CD14-positive monocyte (primary cell): Measurements from ENCODE around the gene CENPP. TPM values are rescaled to one million over a fixed set of nuclear protein-coding genes. Genes with fewer than 3 reads are reported as not detected.

ENCODE experiments used
- DNase-seq, 3 donors: peaks; one replicate each; pipeline ENCODE4 v3.0.0-alpha.2; 2011 to 2022
- H2AFZ ChIP-seq: 2 replicates; pipeline ENCODE4 v1.6.0; 2012; ENCODE audit warnings: mild to moderate bottlenecking, low read depth, low read length, inconsistent platforms; ENCODE audit not compliant: insufficient read depth, poor library complexity, severe bottlenecking
- H3K27ac ChIP-seq, 2 donors: 1 replicate in 1 of 2; 2 replicates in 1 of 2; pipeline ENCODE4 v1.5.1; 2012 to 2013; ENCODE audit warnings: low read length in 2 of 2, control low read depth in 1 of 2, inconsistent platforms in 1 of 2, low read depth in 1 of 2, mild to moderate bottlenecking in 1 of 2
- H3K27me3 ChIP-seq, 2 donors: one replicate each; pipeline versions ENCODE4 v1.6.0 to v1.6.1; 2011 to 2013; ENCODE audit warnings: low read length in 2 of 2; ENCODE audit not compliant: control insufficient read depth in 2 of 2, insufficient read depth in 2 of 2
- H3K36me3 ChIP-seq, 2 donors: replicated peaks in 1 of 2; 1 replicate in 1 of 2; 2 replicates in 1 of 2; pipeline versions ENCODE4 v1.5.1 to v1.6.1; 2012 to 2013; ENCODE audit warnings: low read length in 2 of 2, control low read depth in 1 of 2, inconsistent platforms in 1 of 2, mild to moderate bottlenecking in 1 of 2; ENCODE audit not compliant: insufficient read depth in 2 of 2, control insufficient read depth in 1 of 2
- H3K4me1 ChIP-seq, 2 donors: 1 replicate in 1 of 2; 2 replicates in 1 of 2; pipeline versions ENCODE4 v1.5.1 to v1.6.1; 2012 to 2013; ENCODE audit warnings: low read length in 2 of 2, control low read depth in 1 of 2, inconsistent platforms in 1 of 2, mild to moderate bottlenecking in 1 of 2, moderate library complexity in 1 of 2; ENCODE audit not compliant: insufficient read depth in 2 of 2, control insufficient read depth in 1 of 2
- H3K4me2 ChIP-seq: replicated peaks from 2 replicates; pipeline ENCODE3; 2012; ENCODE audit warnings: low read length, moderate library complexity, mild to moderate bottlenecking; ENCODE audit not compliant: poor library complexity, severe bottlenecking; ENCODE audit errors: extremely low read depth
- H3K4me3 ChIP-seq, 3 experiments: fragments of 200-600 bp in 1 of 3; sonication (generic) in 1 of 3; replicated peaks in 1 of 3; 1 replicate in 2 of 3; 2 replicates in 1 of 3; pipeline ENCODE4 v1.5.1; 2011 to 2013; ENCODE audit warnings: low read length in 3 of 3, mild to moderate bottlenecking in 3 of 3, control low read depth in 2 of 3, low read depth in 2 of 3, inconsistent platforms in 1 of 3, moderate library complexity in 1 of 3
- H3K79me2 ChIP-seq: 2 replicates; pipeline ENCODE4 v1.6.0; 2012; ENCODE audit warnings: mild to moderate bottlenecking, control low read depth, inconsistent platforms, low read length, moderate library complexity; ENCODE audit not compliant: insufficient read depth
- H3K9ac ChIP-seq: 2 replicates; pipeline ENCODE4 v1.6.0; 2017; ENCODE audit warnings: low read length, mild to moderate bottlenecking; ENCODE audit not compliant: insufficient read depth, poor library complexity, severe bottlenecking
- H3K9me3 ChIP-seq, 2 donors: replicated peaks in 1 of 2; 1 replicate in 1 of 2; 2 replicates in 1 of 2; pipeline versions ENCODE4 v1.5.1 to v1.6.1; 2012 to 2013; ENCODE audit warnings: low read length in 2 of 2, control low read depth in 1 of 2; ENCODE audit not compliant: control insufficient read depth in 1 of 2, insufficient read depth in 1 of 2
- H4K20me1 ChIP-seq: 2 replicates; pipeline ENCODE4 v1.6.0; 2012; ENCODE audit warnings: mild to moderate bottlenecking, low read length, control low read depth, moderate library complexity; ENCODE audit not compliant: insufficient read depth
- H3K27ac Mint-ChIP-seq, 7 donors: one replicate each; pipeline ENCODE4 v1.8.0; 2020; ENCODE audit warnings: mild to moderate bottlenecking in 7 of 7, mixed read lengths in 7 of 7, moderate library complexity in 6 of 7, inconsistent platforms in 2 of 7
- H3K27me3 Mint-ChIP-seq, 3 donors: one replicate each; pipeline ENCODE4 v1.8.0; 2021 to 2022; ENCODE audit warnings: low read depth in 3 of 3, mild to moderate bottlenecking in 3 of 3, mixed read lengths in 3 of 3, moderate library complexity in 3 of 3, inconsistent platforms in 1 of 3
- H3K36me3 Mint-ChIP-seq, 2 donors: one replicate each; pipeline ENCODE4 v1.8.0; 2020; ENCODE audit warnings: mixed read lengths in 2 of 2, inconsistent platforms in 1 of 2, mild to moderate bottlenecking in 1 of 2
- H3K4me1 Mint-ChIP-seq: one replicate; pipeline ENCODE4 v1.8.0; 2020; ENCODE audit warnings: mild to moderate bottlenecking, mixed read lengths
- H3K4me3 Mint-ChIP-seq, 2 donors: one replicate each; pipeline ENCODE4 v1.8.0; 2020; ENCODE audit warnings: mild to moderate bottlenecking in 2 of 2, mixed read lengths in 2 of 2, moderate library complexity in 1 of 2
- H3K9me3 Mint-ChIP-seq, 7 donors: one replicate each; pipeline ENCODE4 v1.8.0; 2020 to 2022; ENCODE audit warnings: mixed read lengths in 7 of 7, mild to moderate bottlenecking in 6 of 7, moderate library complexity in 6 of 7, inconsistent platforms in 2 of 7
- WGBS: methylation state at CpG from one replicate; pipeline ENCODE4 v1.1.5; 2013; ENCODE audit warnings: missing lambda C conversion rate; ENCODE audit not compliant: insufficient coverage; 5-methylcytosine and 5-hydroxymethylcytosine counted together
- intact Hi-C, 2 donors: fragments of 100-400 bp; cut with micrococcal nuclease; formaldehyde crosslinking; loops; one replicate each; pipeline versions ENCODE4 v1.15.0 to v1.15.1; 2023
- polyA plus RNA-seq, 3 donors: library from polyadenylated mRNA; depleted of rRNA in 1 of 3; unstranded in 2 of 3; stranded (reverse) in 1 of 3; fragments of 300-500 nt in 2 of 3; fragments of >200 nt in 1 of 3; fragmentation: Illumina TruSeq in 2 of 3; gene quantifications; 1 replicate in 2 of 3; 2 replicates in 1 of 3; pipeline ENCODE4 v1.2.3, GENCODE V29; 2012 to 2021
- TF ChIP-seq, protein P1 (sequence below): fragments of 200-600 bp; IDR thresholded peaks from one replicate; pipeline ENCODE4 v1.8.0; 2022; ENCODE audit warnings: antibody characterized with exemption, mild to moderate bottlenecking

CENPP gene
- polyA plus RNA-seq, 3 donors: 0.50 to 1.1 (median 1.1) TPM

DNA sequence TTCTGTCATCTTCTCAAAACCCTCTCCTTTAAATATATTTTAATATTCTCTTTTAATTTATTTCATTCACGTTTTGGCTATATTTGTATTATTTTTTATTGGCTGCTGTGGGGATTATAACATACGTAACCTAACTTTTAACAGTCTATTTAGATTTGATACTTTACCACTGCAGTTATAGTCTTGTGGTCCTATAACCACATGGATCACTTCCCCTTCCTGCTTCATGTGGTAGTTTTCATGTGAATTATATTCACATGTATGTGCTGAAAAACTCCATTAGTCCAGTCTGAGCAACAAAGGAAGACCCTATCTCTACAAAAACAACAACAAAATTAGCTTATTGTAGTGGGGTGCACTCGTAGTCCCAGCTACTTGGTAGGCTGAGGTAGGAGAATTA lies 34.3 kb downstream of the CENPP start:
- H3K4me1 ChIP-seq: peaks cover 4 to 6% of the 10 kb centered on the region in 2 donors
- H3K9ac ChIP-seq: no peak overlapping the region
- Mint-ChIP-seq H3K27me3 (no peaks in the 10 kb centered on the region), H3K4me3 (no peak overlapping the region), H3K36me3 (peaks cover 9 to 26% of the 10 kb centered on the region in 2 donors), H3K4me1 (peaks cover 9% of the 10 kb centered on the region), H3K27ac (peak overlapping the region in 3 of 7 donors; percentile 11 to 19 (median 12)), H3K9me3 (peaks cover 5 to 22% (median 18%) of the 10 kb centered on the region in 7 donors)
- DNase-seq: no peak
- peak overlapping the region; percentile 61 for H2AFZ ChIP-seq
- intact Hi-C loops: no loop called here
- H3K9me3 ChIP-seq: peaks cover 4 to 5% of the 10 kb centered on the region in 2 donors
- H3K4me2 ChIP-seq: no peak overlapping the region
- no peaks in the 10 kb centered on the region for H3K79me2 ChIP-seq
- H3K4me3 ChIP-seq: no peak overlapping the region
- WGBS: no CpG with 5 or more reads among the region's 3 CpGs
- H3K36me3 ChIP-seq: peaks cover 0 to 5% of the 10 kb centered on the region in 2 donors
- TF ChIP-seq, protein P1, sequence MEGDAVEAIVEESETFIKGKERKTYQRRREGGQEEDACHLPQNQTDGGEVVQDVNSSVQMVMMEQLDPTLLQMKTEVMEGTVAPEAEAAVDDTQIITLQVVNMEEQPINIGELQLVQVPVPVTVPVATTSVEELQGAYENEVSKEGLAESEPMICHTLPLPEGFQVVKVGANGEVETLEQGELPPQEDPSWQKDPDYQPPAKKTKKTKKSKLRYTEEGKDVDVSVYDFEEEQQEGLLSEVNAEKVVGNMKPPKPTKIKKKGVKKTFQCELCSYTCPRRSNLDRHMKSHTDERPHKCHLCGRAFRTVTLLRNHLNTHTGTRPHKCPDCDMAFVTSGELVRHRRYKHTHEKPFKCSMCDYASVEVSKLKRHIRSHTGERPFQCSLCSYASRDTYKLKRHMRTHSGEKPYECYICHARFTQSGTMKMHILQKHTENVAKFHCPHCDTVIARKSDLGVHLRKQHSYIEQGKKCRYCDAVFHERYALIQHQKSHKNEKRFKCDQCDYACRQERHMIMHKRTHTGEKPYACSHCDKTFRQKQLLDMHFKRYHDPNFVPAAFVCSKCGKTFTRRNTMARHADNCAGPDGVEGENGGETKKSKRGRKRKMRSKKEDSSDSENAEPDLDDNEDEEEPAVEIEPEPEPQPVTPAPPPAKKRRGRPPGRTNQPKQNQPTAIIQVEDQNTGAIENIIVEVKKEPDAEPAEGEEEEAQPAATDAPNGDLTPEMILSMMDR: no peak
- no peak overlapping the region for H3K27ac ChIP-seq
- H4K20me1 ChIP-seq: no peaks in the 10 kb centered on the region
- no peaks in the 10 kb centered on the region for H3K27me3 ChIP-seq

DNA sequence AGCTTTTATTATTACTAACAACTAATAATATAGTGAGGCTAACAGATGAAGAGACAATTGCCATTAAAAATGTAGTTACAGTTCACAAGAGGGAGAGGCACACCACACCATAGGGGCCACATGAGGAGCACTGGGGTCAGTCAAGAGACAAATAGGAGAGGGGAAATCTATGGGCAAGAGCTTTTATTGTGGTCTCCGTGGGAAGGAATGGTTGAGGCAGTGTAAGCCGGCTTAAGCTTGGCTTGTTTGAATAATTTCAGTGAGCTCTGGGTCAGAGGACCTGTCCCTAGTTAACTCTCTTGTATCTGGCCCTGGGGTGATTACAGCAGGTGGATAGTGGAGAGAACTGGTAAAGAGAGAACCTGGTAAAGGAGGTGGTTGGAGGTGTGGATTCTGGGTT lies 43.3 kb downstream of the CENPP start:
- no peak overlapping the region for H3K27ac ChIP-seq
- H3K79me2 ChIP-seq: no peaks in the 10 kb centered on the region
- no peaks in the 10 kb centered on the region for H4K20me1 ChIP-seq
- H3K4me3 ChIP-seq: no peak overlapping the region
- Mint-ChIP-seq H3K4me3 (no peak overlapping the region), H3K27ac (no peak overlapping the region), H3K36me3 (peaks cover 16 to 36% of the 10 kb centered on the region in 2 donors), H3K4me1 (no peaks in the 10 kb centered on the region), H3K27me3 (peaks cover 0 to 1% (median 1%) of the 10 kb centered on the region in 3 donors), H3K9me3 (peaks cover 10 to 20% (median 17%) of the 10 kb centered on the region in 7 donors)
- H3K4me1 ChIP-seq: no peaks in the 10 kb centered on the region
- no peak overlapping the region for H2AFZ ChIP-seq
- peaks cover 8 to 12% of the 10 kb centered on the region in 2 donors for H3K9me3 ChIP-seq
- H3K4me2 ChIP-seq: no peak overlapping the region
- intact Hi-C loops: no loop called here
- H3K27me3 ChIP-seq: no peaks in the 10 kb centered on the region
- no peak for DNase-seq
- TF ChIP-seq, protein P1: no peak
- peaks cover 0 to 8% of the 10 kb centered on the region in 2 donors for H3K36me3 ChIP-seq
- WGBS: 100% methylated on average over 1 of the region's 2 CpGs
- H3K9ac ChIP-seq: no peak overlapping the region
